K562 (cell line): Measurements from ENCODE around the gene CGN. TPM values are rescaled to one million over a fixed set of nuclear protein-coding genes. Genes with fewer than 3 reads are reported as not detected.
A peak's percentile ranks its signal among the peaks of the same experiment; 100 is the strongest.

Experiments
- ATAC-seq: fragments of 200-7000 bp; cut with Tn5 transposase; 3 replicates; pipeline ENCODE4 v1.9.1; 2020; ENCODE audit warnings: moderate library complexity
- BruUV-seq: library from RNA; stranded (reverse); fragments of 400-500 nt; replicated peaks from 2 replicates; lab custom pipeline; 2021; lab: Mats Ljungman, UMichigan
- CTCF ChIA-PET: fragments of 300-600 bp; formaldehyde crosslinking; extraction: SDS; loops from one replicate; lab custom pipeline; 2021; ENCODE audit warnings: low intra/inter-chr PET ratio; lab: Yijun Ruan, JAX
- POLR2A ChIA-PET: fragments of 300-600, 350-650 bp; sonication (Branson Sonifier 250); formaldehyde crosslinking; extraction: SDS; loops from one replicate; lab custom pipeline; 2021; ENCODE audit warnings: antibody characterized with exemption, inconsistent platforms; lab: Yijun Ruan, JAX
- DNase-seq, 4 experiments: peaks; one replicate each; pipeline versions ENCODE4 v3.0.0 to v3.0.0-alpha.2; 2011 to 2018; ENCODE audit warnings: low spot score in 3 of 4, mixed read lengths in 3 of 4; ENCODE audit errors: extremely low read depth in 1 of 4
- FAIRE-seq: peaks from 2 replicates; lab custom pipeline; 2011; peaks lifted over from hg19 to GRCh38; lab: Jason Lieb, UNC
- H2AFZ ChIP-seq: 2 replicates; pipeline ENCODE4 v1.6.0; 2011; ENCODE audit warnings: low read depth, low read length, control low read depth, inconsistent platforms
- H3K27ac ChIP-seq: fragments of 200-600 bp; 3 replicates; pipeline ENCODE4 v1.8.0; 2011; ENCODE audit warnings: low read depth, mild to moderate bottlenecking, control low read depth, inconsistent platforms, low read length, moderate library complexity, mixed read lengths; ENCODE audit errors: extremely low read depth
- H3K27me3 ChIP-seq, 2 experiments: fragments of 300-600 bp in 1 of 2; 2 replicates in 1 of 2; 3 replicates in 1 of 2; pipeline versions ENCODE4 v1.6.0 to v1.8.0; 2011; ENCODE audit warnings: inconsistent platforms in 2 of 2, low read length in 2 of 2, mild to moderate bottlenecking in 1 of 2, mixed read lengths in 1 of 2, moderate library complexity in 1 of 2; ENCODE audit not compliant: control insufficient read depth in 2 of 2, insufficient read depth in 2 of 2
- H3K36me3 ChIP-seq: fragments of 300-600 bp; 3 replicates; pipeline ENCODE4 v1.8.0; 2011; ENCODE audit warnings: mild to moderate bottlenecking, low read length, inconsistent platforms; ENCODE audit not compliant: control insufficient read depth, insufficient read depth
- H3K4me1 ChIP-seq, 2 experiments: fragments of 200-600 bp in 1 of 2; replicated peaks in 1 of 2; 2 replicates in 1 of 2; 3 replicates in 1 of 2; pipeline versions ENCODE4 v1.5.1 to v1.8.0; 2011; ENCODE audit warnings: inconsistent platforms in 2 of 2, low read length in 2 of 2, mild to moderate bottlenecking in 1 of 2, mixed read lengths in 1 of 2, moderate library complexity in 1 of 2; ENCODE audit not compliant: control insufficient read depth in 2 of 2, insufficient read depth in 2 of 2
- H3K4me2 ChIP-seq: 2 replicates; pipeline ENCODE4 v1.6.1; 2011; ENCODE audit warnings: low read length, control low read depth, inconsistent platforms, mixed read lengths; ENCODE audit not compliant: insufficient read depth
- H3K4me3 ChIP-seq: fragments of 200-600 bp; sonication (generic), shearing (Covaris generic); 2 replicates; pipeline ENCODE4 v1.5.1; 2016; ENCODE audit warnings: control low read depth, inconsistent platforms
- H3K79me2 ChIP-seq: fragments of 200-600 bp; 3 replicates; pipeline ENCODE4 v1.8.0; 2011; ENCODE audit warnings: low read length, inconsistent platforms; ENCODE audit not compliant: control insufficient read depth, insufficient read depth
- H3K9ac ChIP-seq, 2 experiments: 2 replicates each; pipeline versions ENCODE4 v1.6.0 to v1.6.1; 2011; ENCODE audit warnings: low read depth in 2 of 2, low read length in 2 of 2, control low read depth in 1 of 2, inconsistent platforms in 1 of 2, mild to moderate bottlenecking in 1 of 2, mixed read lengths in 1 of 2; ENCODE audit not compliant: insufficient read depth in 1 of 2
- H3K9me1 ChIP-seq: one replicate; pipeline ENCODE4 v1.6.0; 2011; ENCODE audit warnings: inconsistent platforms, mild to moderate bottlenecking, low read length, moderate library complexity; ENCODE audit not compliant: control insufficient read depth, insufficient read depth
- H3K9me3 ChIP-seq: replicated peaks from 2 replicates; pipeline ENCODE4 v1.5.1; 2011; ENCODE audit warnings: low read depth, low read length, inconsistent platforms; ENCODE audit not compliant: control insufficient read depth, insufficient read depth
- H4K20me1 ChIP-seq: replicated peaks from 2 replicates; pipeline ENCODE4 v1.6.1; 2011; ENCODE audit warnings: low read length, inconsistent platforms, mixed read lengths; ENCODE audit not compliant: control insufficient read depth, insufficient read depth
- C11orf30 ChIP-seq: fragments of 450-650 bp; IDR thresholded peaks from 2 replicates; pipeline ENCODE4 v1.6.1; 2016; ENCODE audit warnings: low read depth, mild to moderate bottlenecking
- POLR3A ChIP-seq: IDR thresholded peaks from 2 replicates; pipeline ENCODE4 v1.6.1; 2011; ENCODE audit warnings: borderline replicate concordance, mild to moderate bottlenecking, moderate library complexity; ENCODE audit not compliant: insufficient read length, insufficient read depth; ENCODE audit errors: extremely low read depth
- SIN3A ChIP-seq, 2 experiments: fragments of 150-350 bp in 1 of 2; IDR thresholded peaks; 2 replicates each; pipeline ENCODE4 v1.6.1; 2011 to 2016; ENCODE audit warnings: borderline replicate concordance in 2 of 2, low read depth in 2 of 2, low read length in 2 of 2, mild to moderate bottlenecking in 2 of 2, moderate library complexity in 2 of 2; ENCODE audit not compliant: control insufficient read depth in 1 of 2
- TBL1XR1 ChIP-seq, 2 experiments: IDR thresholded peaks; 2 replicates each; pipeline ENCODE4 v1.6.1; 2012; ENCODE audit warnings: improper control_type of control experiment in 2 of 2, low read length in 2 of 2, mild to moderate bottlenecking in 1 of 2
- ZNF174 ChIP-seq: fragments of 250-450 bp; sonication (Bioruptor Pico); IDR thresholded peaks from 2 replicates; pipeline ENCODE4 v1.4.0; 2020; ENCODE audit warnings: mild to moderate bottlenecking
- ZNF316 ChIP-seq: fragments of 450-650 bp; IDR thresholded peaks from 2 replicates; pipeline ENCODE4 v1.6.1; 2016
- ZNF41 ChIP-seq: fragments of 250-450 bp; sonication (Bioruptor Pico); conservative IDR thresholded peaks from 2 replicates; pipeline ENCODE4 v1.4.0; 2020; ENCODE audit warnings: mild to moderate bottlenecking
- whole genome bisulfite sequencing: fragments of 100-300 bp; shearing (Covaris generic); methylation state at CpG from one replicate; pipeline ENCODE4 v1.1.6; 2016; ENCODE audit warnings: low coverage, mixed read lengths; ENCODE audit not compliant: insufficient coverage; ENCODE audit errors: missing lambda C conversion rate; 5-methylcytosine and 5-hydroxymethylcytosine counted together
- in situ Hi-C: fragments of 300-500 bp; cut with MboI; formaldehyde crosslinking; loops from 4 replicates; pipeline ENCODE4 v1.15.0; 2018; ENCODE audit warnings: inconsistent platforms, mixed read lengths
- intact Hi-C: fragments of 100-400 bp; cut with micrococcal nuclease; formaldehyde crosslinking; loops from 2 replicates; pipeline ENCODE4 v1.14.2; 2022
- polyA plus RNA-seq, 8 experiments: library from polyadenylated mRNA; depleted of rRNA in 4 of 8; stranded (reverse) in 5 of 8; unstranded in 3 of 8; fragments of >200 nt; fragmentation: Nextera tagmentation in 2 of 8; fragmentation: Illumina TruSeq in 1 of 8; extraction: Ambion mirVana in 2 of 8; extraction: Trizol in 1 of 8; gene quantifications; 2 replicates each; pipeline versions ENCODE4 v1.2.1 to v1.2.3, GENCODE V29; 2011 to 2014; ENCODE audit warnings: inconsistent platforms in 1 of 8, missing spikeins in 1 of 8
- total RNA-seq, 7 experiments: library from RNA; depleted of rRNA in 6 of 7; stranded (reverse); fragments of >200 nt in 6 of 7; fragmentation: Illumina TruSeq in 2 of 7; extraction: Trizol in 2 of 7; gene quantifications; 2 replicates each; pipeline versions ENCODE4 v1.2.1 to v1.2.3, GENCODE V29; 2011 to 2021; ENCODE audit warnings: low replicate concordance in 1 of 7
- TF ChIP-seq, protein P1 (sequence below), 3 experiments: fragments of 200-800 bp in 1 of 3; fragments of 250-450 bp in 1 of 3; fragments of 450-650 bp in 1 of 3; sonication (Bioruptor Pico) in 1 of 3; sonication (Bioruptor generic) in 1 of 3; formaldehyde crosslinking in 1 of 3; IDR thresholded peaks; 2 replicates each; pipeline versions ENCODE4 v1.6.1 to v1.8.0; 2016 to 2022; ENCODE audit warnings: mild to moderate bottlenecking in 2 of 3, missing genetic modification characterization in 2 of 3, missing compliant biosample characterization in 1 of 3, moderate library complexity in 1 of 3
- TF ChIP-seq, protein P2 (sequence below): fragments of 450-650 bp; conservative IDR thresholded peaks from 2 replicates; pipeline ENCODE4 v1.6.1; 2016; ENCODE audit warnings: missing genetic modification characterization, low read depth, mild to moderate bottlenecking, missing compliant biosample characterization, moderate library complexity

Gene CGN
- total and polyA plus RNA-seq, 9 of the 15 experiments (the other 6 are each of a cell fraction or from before 2014, with no cell fraction given) = 0.03 to 1.4 (median 0.14) TPM; not detected in 2

DNA sequence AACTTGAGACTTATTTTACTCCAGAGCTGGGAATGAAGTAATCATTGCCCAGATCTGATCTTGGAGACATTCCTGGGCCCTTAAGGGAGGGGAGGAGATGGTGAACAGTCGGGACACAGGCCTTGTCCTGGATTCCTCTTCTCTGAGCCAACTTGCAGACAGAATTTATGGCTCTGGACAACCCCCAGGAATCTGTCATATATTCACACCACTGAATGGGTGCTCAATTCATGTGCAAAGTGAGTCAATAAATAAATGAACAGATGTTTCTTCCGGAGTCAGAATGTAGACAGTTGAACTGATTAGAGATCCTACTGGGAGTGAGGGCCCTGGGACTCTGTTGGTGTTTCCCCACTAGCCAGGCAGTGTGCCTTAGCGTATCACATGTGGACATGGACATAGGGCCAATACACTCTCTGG, 31.5 kb downstream of the CGN start (continued):
- TF ChIP-seq SIN3A (IDR thresholded peaks at IDR 0.05; ENCODE audit: borderline replicate concordance in 2 of 2, control insufficient read depth in 1 of 2, low read depth in 2 of 2, low read length in 2 of 2) (no peak), TBL1XR1 (IDR thresholded peaks at IDR 0.05; ENCODE audit: low read length in 2 of 2) (no peak), ZNF174 (CRISPR knock-in tag) (no peak), ZNF41 (CRISPR knock-in tag) (no peak), POLR3A (no peak)

DNA sequence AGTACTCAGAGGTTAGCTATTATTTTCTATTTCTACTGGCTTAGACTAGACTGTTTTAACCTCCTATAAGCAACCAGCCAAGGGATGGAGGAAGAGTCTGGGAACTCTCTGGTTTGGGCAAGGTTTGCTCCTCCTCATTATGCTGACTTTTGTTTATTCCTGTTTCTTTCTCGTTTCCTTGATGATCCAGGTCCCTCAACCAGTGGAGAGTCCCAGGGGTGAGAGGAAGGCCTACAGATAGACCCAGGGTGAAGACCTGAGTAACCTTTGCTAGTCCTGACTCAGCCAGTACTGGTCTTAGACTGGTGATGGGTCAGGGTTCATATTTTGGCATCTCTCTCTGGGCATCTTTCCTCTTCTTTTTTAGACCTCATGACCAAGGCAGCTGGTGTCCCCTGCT, 34.4 kb downstream of the CGN start:
- Histone ChIP-seq H2AFZ (no peak overlapping the region), H3K9me1 (no peaks in the 10 kb centered on the region), H4K20me1 (0 out of 2 replicates have a peak, but pooled peaks cover 6% of the 10 kb centered on the region), H3K27ac (no peak overlapping the region), H3K79me2 (no peaks in the 10 kb centered on the region), H3K9ac (no peak overlapping the region), H3K36me3 (no peaks in the 10 kb centered on the region), H3K27me3 (peaks cover 4 to 5% of the 10 kb centered on the region in 2 experiments; a peak in 1 of 5 replicates), H3K4me2 (no peak overlapping the region), H3K9me3 (no peaks in the 10 kb centered on the region), H3K4me3 (no peak overlapping the region), H3K4me1 (peaks cover 2% of the 10 kb centered on the region in 2 experiments; a peak in 4 of 5 replicates)
- TF ChIP-seq ZNF316 (peak; percentile 26; the same call in 1 of the 2 replicates), C11orf30 (peak; percentile 26; the same call in 1 of the 2 replicates)
- TF ChIP-seq, protein P1, sequence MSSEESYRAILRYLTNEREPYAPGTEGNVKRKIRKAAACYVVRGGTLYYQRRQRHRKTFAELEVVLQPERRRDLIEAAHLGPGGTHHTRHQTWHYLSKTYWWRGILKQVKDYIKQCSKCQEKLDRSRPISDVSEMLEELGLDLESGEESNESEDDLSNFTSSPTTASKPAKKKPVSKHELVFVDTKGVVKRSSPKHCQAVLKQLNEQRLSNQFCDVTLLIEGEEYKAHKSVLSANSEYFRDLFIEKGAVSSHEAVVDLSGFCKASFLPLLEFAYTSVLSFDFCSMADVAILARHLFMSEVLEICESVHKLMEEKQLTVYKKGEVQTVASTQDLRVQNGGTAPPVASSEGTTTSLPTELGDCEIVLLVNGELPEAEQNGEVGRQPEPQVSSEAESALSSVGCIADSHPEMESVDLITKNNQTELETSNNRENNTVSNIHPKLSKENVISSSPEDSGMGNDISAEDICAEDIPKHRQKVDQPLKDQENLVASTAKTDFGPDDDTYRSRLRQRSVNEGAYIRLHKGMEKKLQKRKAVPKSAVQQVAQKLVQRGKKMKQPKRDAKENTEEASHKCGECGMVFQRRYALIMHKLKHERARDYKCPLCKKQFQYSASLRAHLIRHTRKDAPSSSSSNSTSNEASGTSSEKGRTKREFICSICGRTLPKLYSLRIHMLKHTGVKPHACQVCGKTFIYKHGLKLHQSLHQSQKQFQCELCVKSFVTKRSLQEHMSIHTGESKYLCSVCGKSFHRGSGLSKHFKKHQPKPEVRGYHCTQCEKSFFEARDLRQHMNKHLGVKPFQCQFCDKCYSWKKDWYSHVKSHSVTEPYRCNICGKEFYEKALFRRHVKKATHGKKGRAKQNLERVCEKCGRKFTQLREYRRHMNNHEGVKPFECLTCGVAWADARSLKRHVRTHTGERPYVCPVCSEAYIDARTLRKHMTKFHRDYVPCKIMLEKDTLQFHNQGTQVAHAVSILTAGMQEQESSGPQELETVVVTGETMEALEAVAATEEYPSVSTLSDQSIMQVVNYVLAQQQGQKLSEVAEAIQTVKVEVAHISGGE (CRISPR knock-in tag; IDR thresholded peaks at IDR 0.05) = no peak
- TF ChIP-seq, protein P2, sequence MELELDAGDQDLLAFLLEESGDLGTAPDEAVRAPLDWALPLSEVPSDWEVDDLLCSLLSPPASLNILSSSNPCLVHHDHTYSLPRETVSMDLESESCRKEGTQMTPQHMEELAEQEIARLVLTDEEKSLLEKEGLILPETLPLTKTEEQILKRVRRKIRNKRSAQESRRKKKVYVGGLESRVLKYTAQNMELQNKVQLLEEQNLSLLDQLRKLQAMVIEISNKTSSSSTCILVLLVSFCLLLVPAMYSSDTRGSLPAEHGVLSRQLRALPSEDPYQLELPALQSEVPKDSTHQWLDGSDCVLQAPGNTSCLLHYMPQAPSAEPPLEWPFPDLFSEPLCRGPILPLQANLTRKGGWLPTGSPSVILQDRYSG = no peak
- intact Hi-C loops (no loop called here), in situ Hi-C loops (no loop called here)
- 0% methylated on average over 1 of the region's 1 CpG for WGBS
- DNase-seq (no peak), ATAC-seq (no peak), FAIRE-seq (no peak)
- ChIA-PET POLR2A (interaction anchor here (0.6 to 1.3 kb wide), 2 partner anchors 17 to 19 kb away, joined by 3 to 4 read pairs; no protein-coding TSS in a partner anchor), CTCF (no interaction called here)
- BruUV-seq = no TSS peak
